ENCODE measurements around the gene DOC2A.
"Not testable (repeated sequence)": the region's sequence is repeated elsewhere in the genome, so short reads cannot be mapped to it uniquely, and the experiment has no call there.

DOC2A gene

DNA sequence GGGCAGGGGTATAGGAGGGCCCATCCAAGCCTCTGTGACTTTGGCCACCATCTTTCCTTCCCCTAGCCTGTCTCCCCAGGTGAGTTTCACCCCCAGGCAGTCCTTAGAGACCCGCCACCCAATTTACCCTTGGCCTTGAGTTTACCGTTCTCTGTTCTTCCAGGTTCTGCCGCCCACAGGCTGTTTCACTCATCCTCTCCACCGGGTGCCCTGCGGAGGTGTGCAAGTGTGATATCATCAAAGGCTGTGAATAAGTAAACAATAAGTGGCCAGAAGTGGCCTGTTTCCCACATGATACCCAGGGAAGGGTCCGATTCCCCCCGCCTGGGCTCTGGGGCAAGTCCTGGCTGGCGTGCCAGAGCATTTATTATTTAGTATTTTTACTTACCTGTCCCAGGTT lies 35.4 kb upstream of the DOC2A start:
- H3K4me3 ChIP-seq (ENCODE audit: low read length) = no peak overlapping the region
- 0 out of 2 replicates have a peak, but pooled peaks cover 3% of the 10 kb centered on the region for H3F3A ChIP-seq (ENCODE audit: control insufficient read depth, insufficient read depth)
- H3K36me3 ChIP-seq (ENCODE audit: control insufficient read depth, low read length) = no peaks in the 10 kb centered on the region
- no peak overlapping the region for H3K4me2 ChIP-seq (ENCODE audit: low read length)
- no peaks in the 10 kb centered on the region for H3K79me2 ChIP-seq (ENCODE audit: control insufficient read depth, low read length)
- H3K9me3 ChIP-seq (ENCODE audit: control insufficient read depth, insufficient read depth, low read length) = no peaks in the 10 kb centered on the region
- TF ChIP-seq, protein P1, sequence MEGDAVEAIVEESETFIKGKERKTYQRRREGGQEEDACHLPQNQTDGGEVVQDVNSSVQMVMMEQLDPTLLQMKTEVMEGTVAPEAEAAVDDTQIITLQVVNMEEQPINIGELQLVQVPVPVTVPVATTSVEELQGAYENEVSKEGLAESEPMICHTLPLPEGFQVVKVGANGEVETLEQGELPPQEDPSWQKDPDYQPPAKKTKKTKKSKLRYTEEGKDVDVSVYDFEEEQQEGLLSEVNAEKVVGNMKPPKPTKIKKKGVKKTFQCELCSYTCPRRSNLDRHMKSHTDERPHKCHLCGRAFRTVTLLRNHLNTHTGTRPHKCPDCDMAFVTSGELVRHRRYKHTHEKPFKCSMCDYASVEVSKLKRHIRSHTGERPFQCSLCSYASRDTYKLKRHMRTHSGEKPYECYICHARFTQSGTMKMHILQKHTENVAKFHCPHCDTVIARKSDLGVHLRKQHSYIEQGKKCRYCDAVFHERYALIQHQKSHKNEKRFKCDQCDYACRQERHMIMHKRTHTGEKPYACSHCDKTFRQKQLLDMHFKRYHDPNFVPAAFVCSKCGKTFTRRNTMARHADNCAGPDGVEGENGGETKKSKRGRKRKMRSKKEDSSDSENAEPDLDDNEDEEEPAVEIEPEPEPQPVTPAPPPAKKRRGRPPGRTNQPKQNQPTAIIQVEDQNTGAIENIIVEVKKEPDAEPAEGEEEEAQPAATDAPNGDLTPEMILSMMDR (IDR thresholded peaks at IDR 0.05; ENCODE audit: low read depth, low read length, poor library complexity, severe bottlenecking) = no peak
- H3K4me1 ChIP-seq (ENCODE audit: control insufficient read depth, low read length) = no peaks in the 10 kb centered on the region
- no peak overlapping the region for H3K27ac ChIP-seq (ENCODE audit: low read depth, low read length)
- no peaks in the 10 kb centered on the region; the same call in 1 of the 2 replicates for H3K27me3 ChIP-seq (ENCODE audit: control insufficient read depth, low read length)
- H4K20me1 ChIP-seq (ENCODE audit: control insufficient read depth, insufficient read depth, low read depth, low read length) = no peaks in the 10 kb centered on the region
- no peaks in the 10 kb centered on the region for H3K9me2 ChIP-seq (replicated peaks; ENCODE audit: control insufficient read depth, low read length)

DNA sequence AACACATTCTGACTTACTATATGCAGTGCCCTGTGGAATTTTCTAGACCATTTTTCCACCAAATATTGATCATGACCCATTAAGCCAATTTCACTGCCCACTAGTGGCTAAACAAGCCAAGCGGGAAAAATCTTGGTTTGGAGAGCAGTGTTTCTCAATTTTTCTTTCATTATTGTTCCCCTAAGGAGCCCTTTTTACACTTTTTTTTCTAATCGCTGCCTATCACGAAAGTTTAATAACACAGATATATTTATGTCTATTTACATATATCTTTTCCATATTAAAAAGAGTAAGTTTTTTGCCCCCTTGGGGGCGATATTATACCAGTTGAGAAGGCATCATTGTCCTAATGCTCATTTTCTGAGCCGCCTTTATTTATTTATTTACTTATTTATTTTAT lies 31.0 kb upstream of the DOC2A start:
- peaks cover 4% of the 10 kb centered on the region for H3K4me1 ChIP-seq (ENCODE audit: control insufficient read depth, low read length)
- no peaks in the 10 kb centered on the region for H4K20me1 ChIP-seq (ENCODE audit: control insufficient read depth, insufficient read depth, low read depth, low read length)
- no peaks in the 10 kb centered on the region for H3K79me2 ChIP-seq (ENCODE audit: control insufficient read depth, low read length)
- TF ChIP-seq EZH2phosphoT487 (IDR thresholded peaks at IDR 0.05; ENCODE audit: borderline replicate concordance, low read length) = no peak
- TF ChIP-seq, protein P1 (IDR thresholded peaks at IDR 0.05; ENCODE audit: low read depth, low read length, poor library complexity, severe bottlenecking) = no peak
- no peak overlapping the region for H3K27ac ChIP-seq (ENCODE audit: low read depth, low read length)
- no peaks in the 10 kb centered on the region for H3K9me3 ChIP-seq (ENCODE audit: control insufficient read depth, insufficient read depth, low read length)
- H3K4me2 ChIP-seq (ENCODE audit: low read length) = no peak overlapping the region
- no peaks in the 10 kb centered on the region for H3K9me2 ChIP-seq (replicated peaks; ENCODE audit: control insufficient read depth, low read length)
- H3F3A ChIP-seq (ENCODE audit: control insufficient read depth, insufficient read depth) = no peaks in the 10 kb centered on the region
- no peaks in the 10 kb centered on the region; the same call in 1 of the 2 replicates for H3K27me3 ChIP-seq (ENCODE audit: control insufficient read depth, low read length)
- no peaks in the 10 kb centered on the region for H3K36me3 ChIP-seq (ENCODE audit: control insufficient read depth, low read length)
- no peak overlapping the region for H3K4me3 ChIP-seq (ENCODE audit: low read length)

DNA sequence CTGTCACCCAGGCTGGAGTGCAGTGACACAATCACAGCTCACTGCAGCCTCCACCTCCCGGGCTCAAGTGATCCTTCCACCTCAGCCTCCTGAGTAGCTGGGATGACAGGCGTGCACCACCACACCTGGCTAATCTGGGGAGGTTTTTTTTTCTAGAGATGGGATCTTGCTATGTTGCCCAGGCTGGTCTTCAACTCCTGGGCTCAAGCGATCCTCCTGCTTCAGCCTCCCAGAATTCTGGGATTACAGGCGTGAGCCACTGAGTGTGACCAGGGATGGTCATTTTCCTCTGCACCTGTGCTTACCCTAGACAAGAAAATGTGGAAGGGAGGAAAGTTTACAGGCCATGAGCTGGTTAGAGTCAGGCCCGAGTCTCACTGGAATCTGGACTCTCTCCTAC lies 29.9 kb upstream of the DOC2A start:
- not testable (repeated sequence) for H3K4me1 ChIP-seq (ENCODE audit: control insufficient read depth, low read length); H3K4me3 ChIP-seq (ENCODE audit: low read length); H3K27ac ChIP-seq (ENCODE audit: low read depth, low read length); H3K79me2 ChIP-seq (ENCODE audit: control insufficient read depth, low read length); H3K9me2 ChIP-seq (replicated peaks; ENCODE audit: control insufficient read depth, low read length); H4K20me1 ChIP-seq (ENCODE audit: control insufficient read depth, insufficient read depth, low read depth, low read length); H3K4me2 ChIP-seq (ENCODE audit: low read length); H3K9me3 ChIP-seq (ENCODE audit: control insufficient read depth, insufficient read depth, low read length); H3F3A ChIP-seq (ENCODE audit: control insufficient read depth, insufficient read depth); H3K27me3 ChIP-seq (ENCODE audit: control insufficient read depth, low read length); H3K36me3 ChIP-seq (ENCODE audit: control insufficient read depth, low read length)

DNA sequence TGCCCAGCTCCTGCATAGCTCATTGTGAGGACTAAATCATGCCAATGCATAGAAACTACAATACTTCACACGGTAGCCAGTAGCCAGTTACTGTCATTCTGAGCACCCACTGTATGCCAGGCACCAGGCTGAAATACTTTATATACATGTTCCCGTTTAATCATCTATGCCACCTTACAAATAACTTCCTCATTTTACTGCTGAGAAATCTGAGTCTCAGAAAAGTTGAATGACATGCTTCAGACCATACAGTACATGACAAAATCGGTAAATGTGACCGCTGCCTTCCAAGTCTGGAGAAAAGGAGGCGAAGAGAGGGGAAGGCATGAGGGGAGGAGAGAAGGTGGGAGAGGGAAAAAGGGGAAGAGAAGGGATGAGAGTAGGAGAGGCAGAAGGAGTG lies 29.4 kb upstream of the DOC2A start:
- Histone ChIP-seq H3K4me1 (ENCODE audit: control insufficient read depth, low read length) (peaks cover 4% of the 10 kb centered on the region), H4K20me1 (ENCODE audit: control insufficient read depth, insufficient read depth, low read depth, low read length) (no peaks in the 10 kb centered on the region), H3K36me3 (ENCODE audit: control insufficient read depth, low read length) (no peaks in the 10 kb centered on the region), H3K27me3 (ENCODE audit: control insufficient read depth, low read length) (peaks cover 9% of the 10 kb centered on the region), H3K4me2 (ENCODE audit: low read length) (no peak overlapping the region), H3K9me2 (replicated peaks; ENCODE audit: control insufficient read depth, low read length) (no peaks in the 10 kb centered on the region), H3K4me3 (ENCODE audit: low read length) (no peak overlapping the region), H3K79me2 (ENCODE audit: control insufficient read depth, low read length) (no peaks in the 10 kb centered on the region), H3K9me3 (ENCODE audit: control insufficient read depth, insufficient read depth, low read length) (peaks cover 4% of the 10 kb centered on the region; the same call in 1 of the 2 replicates), H3F3A (ENCODE audit: control insufficient read depth, insufficient read depth) (no peaks in the 10 kb centered on the region), H3K27ac (ENCODE audit: low read depth, low read length) (no peak overlapping the region)
- no peak for TF ChIP-seq EZH2phosphoT487 (IDR thresholded peaks at IDR 0.05; ENCODE audit: borderline replicate concordance, low read length)
- TF ChIP-seq, protein P1 (IDR thresholded peaks at IDR 0.05; ENCODE audit: low read depth, low read length, poor library complexity, severe bottlenecking) = no peak
